Measurements from ENCODE around the gene CKMT2. TPM values are rescaled to one million over a fixed set of nuclear protein-coding genes. Genes with fewer than 3 reads are reported as not detected.

CKMT2 gene
- total RNA-seq, result 0.16 and 0.25 TPM in 2 replicates

DNA sequence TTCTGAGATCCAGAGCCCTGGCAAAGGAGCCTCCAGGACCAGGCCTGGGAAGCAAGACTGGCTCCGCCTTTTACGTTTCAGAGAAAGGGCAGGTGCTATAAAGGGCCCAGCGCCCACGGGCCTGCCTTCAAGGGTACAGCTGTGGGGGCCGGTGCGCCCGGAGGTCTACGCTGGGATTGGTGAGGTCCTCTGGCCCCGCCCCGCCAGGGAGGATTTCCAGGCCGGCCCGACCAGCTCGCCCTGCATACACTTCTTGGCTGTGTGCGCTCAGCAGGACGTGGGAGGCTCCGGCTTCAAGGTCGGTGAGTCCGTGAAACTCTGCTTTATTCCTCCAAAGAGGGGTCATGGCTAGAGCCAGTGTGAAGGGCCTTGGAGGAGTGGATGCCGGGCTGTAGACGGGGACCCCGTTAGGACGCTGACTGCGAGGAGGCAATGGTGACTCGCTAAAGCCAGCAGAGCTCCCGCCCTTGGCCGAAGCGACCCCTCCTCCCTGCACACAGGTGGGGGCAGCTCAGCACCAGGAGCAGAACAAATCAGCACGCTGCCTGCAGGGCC lies at the start of gene CKMT2:
TSS of gene CKMT2 (plus strand) at position 243 of the 555 bp plus-strand sequence. CDS start 17,811 bp downstream, outside the sequence.

DNA sequence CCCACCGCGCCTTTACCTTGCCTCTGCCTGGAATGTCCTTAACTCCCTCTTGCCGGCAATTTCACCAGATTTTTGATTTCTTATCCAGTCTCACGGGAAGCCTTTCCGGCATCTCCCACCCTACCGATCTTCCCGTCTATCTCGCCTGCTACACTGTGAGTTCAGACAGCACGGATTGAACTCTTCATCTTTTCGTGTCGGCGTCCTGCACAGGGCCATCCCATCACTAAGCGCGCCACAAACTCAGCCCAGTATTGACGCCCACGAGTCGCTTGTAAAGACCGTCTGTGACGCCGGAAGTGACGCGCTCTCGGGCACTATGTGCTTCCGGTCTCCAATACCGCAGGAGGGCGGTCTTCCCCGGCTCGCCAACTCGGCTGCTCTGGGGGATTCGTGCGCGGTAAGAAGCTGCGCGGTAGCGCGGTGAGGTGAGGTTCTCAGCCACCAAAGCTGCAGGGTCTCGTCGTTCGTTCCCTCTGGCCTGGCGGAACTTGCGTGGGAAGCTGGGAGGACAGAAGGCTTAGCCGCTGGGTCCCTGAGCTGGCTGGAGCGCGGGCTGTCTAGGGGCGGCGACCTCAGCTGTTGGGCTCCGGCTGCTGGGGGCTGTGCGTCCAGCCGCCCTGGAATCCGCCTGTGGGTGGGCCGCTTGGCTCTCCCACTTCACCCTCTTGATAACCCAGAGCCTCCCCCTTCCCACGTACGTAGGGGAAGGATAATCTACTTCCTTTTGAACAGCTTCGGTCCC lies 68.3 kb downstream of the CKMT2 start, which contains the start of gene ZCCHC9:
TSS of gene ZCCHC9 (plus strand) at position 317 of the 745 bp plus-strand sequence. CDS start 3,171 bp downstream, outside the sequence.

Other genes starting within 250 kb of the CKMT2 start
- 11.8 and 17.1 TPM in 2 replicates for gene ZCCHC9, start 68.3 kb downstream of the CKMT2 start, total RNA-seq
- not detected in 2 replicates for gene ACOT12, start 160.8 kb downstream of the CKMT2 start, total RNA-seq

Measured in bladder microvascular endothelial cell (primary cell).